ENCODE results near the gene ILDR1. TPM values are rescaled to one million over a fixed set of nuclear protein-coding genes. Genes with fewer than 3 reads are reported as not detected.

Gene ILDR1
- total and polyA plus RNA-seq, 2 of the 4 experiments (the other 2 are of a cell fraction): not detected

DNA sequence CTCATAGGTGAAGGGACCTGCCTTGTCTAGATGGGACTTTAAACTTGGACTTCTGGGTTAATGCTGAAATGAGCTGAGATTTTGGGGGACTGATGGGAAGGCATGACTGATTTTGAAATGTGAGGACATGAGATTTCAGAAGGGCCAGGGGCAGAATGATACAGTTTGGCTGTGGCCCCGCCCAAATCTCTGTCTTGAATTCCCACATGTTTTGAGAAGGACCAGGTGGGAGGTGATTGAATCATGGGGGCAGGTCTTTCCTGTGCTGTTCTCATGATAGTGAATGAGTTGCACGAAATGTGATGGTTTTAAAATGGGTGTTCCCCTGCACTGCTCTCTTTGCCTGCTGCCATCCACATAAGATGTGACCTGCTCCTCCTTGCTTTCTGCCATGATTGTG, 42.8 kb downstream of the ILDR1 start:
- Histone ChIP-seq H3K9ac (ENCODE audit: low read depth, low read length) (no peak overlapping the region), H2BK20ac (ENCODE audit: low read depth, low read length) (no peak overlapping the region), H3K4me2 (ENCODE audit: low read depth, low read length) (no peak overlapping the region), H2AFZ (replicated peaks; ENCODE audit: low read length, poor library complexity) (no peak overlapping the region), H2BK120ac (ENCODE audit: low read depth, low read length) (no peak overlapping the region), H2BK15ac (ENCODE audit: low read depth, low read length) (no peak overlapping the region), H3K4me1 (ENCODE audit: control insufficient read depth, insufficient read depth, low read length) (no peaks in the 10 kb centered on the region), H4K5ac (ENCODE audit: low read depth, low read length) (no peak overlapping the region), H3K79me1 (ENCODE audit: low read depth in 1 of 2, low read length in 2 of 2) (no peaks in the 10 kb centered on the region), H4K8ac (ENCODE audit: low read depth in 2 of 2, low read length in 2 of 2) (no peak overlapping the region), H3K14ac (replicated peaks; ENCODE audit: low read depth, low read length) (no peak overlapping the region), H3K4ac (ENCODE audit: low read depth, low read length) (no peak overlapping the region), H4K91ac (ENCODE audit: insufficient read depth, low read depth, low read length) (no peak overlapping the region), H3K9me3 (ENCODE audit: control insufficient read depth, insufficient read depth, low read length) (no peaks in the 10 kb centered on the region), H2BK5ac (ENCODE audit: low read depth, low read length, poor library complexity, severe bottlenecking) (no peak overlapping the region), H3K27me3 (ENCODE audit: control insufficient read depth, insufficient read depth, low read length) (no peaks in the 10 kb centered on the region), H3K36me3 (ENCODE audit: control insufficient read depth, insufficient read depth, low read length) (no peaks in the 10 kb centered on the region), H3K9me1 (ENCODE audit: insufficient read depth, low read length) (no peaks in the 10 kb centered on the region), H3K4me3 (ENCODE audit: insufficient read depth, low read depth, low read length) (no peak overlapping the region), H2AK9ac (replicated peaks; ENCODE audit: low read depth, low read length, poor library complexity) (no peak overlapping the region), H4K20me1 (ENCODE audit: insufficient read depth, low read length) (no peaks in the 10 kb centered on the region), H2AK5ac (ENCODE audit: low read depth, low read length) (no peak overlapping the region), H3K23ac (ENCODE audit: low read depth, low read length) (no peak overlapping the region), H3K18ac (ENCODE audit: low read depth, low read length) (no peak overlapping the region), H3K56ac (ENCODE audit: extremely low read depth, insufficient read depth, low read length) (no peak overlapping the region), H3K27ac (ENCODE audit: insufficient read depth, low read length) (no peak overlapping the region)
- CTCF ChIA-PET: interaction anchor here (0.6 kb wide), 1 partner anchor 258 kb away, joined by 3 read pairs; no protein-coding TSS in a partner anchor
- DNase-seq (no peak), ATAC-seq (ENCODE audit: low read depth) (no peak)
- in situ Hi-C loops (cut with MboI; ENCODE audit: low sequenced_read_pairs): no loop called here
- TF ChIP-seq, protein P1, sequence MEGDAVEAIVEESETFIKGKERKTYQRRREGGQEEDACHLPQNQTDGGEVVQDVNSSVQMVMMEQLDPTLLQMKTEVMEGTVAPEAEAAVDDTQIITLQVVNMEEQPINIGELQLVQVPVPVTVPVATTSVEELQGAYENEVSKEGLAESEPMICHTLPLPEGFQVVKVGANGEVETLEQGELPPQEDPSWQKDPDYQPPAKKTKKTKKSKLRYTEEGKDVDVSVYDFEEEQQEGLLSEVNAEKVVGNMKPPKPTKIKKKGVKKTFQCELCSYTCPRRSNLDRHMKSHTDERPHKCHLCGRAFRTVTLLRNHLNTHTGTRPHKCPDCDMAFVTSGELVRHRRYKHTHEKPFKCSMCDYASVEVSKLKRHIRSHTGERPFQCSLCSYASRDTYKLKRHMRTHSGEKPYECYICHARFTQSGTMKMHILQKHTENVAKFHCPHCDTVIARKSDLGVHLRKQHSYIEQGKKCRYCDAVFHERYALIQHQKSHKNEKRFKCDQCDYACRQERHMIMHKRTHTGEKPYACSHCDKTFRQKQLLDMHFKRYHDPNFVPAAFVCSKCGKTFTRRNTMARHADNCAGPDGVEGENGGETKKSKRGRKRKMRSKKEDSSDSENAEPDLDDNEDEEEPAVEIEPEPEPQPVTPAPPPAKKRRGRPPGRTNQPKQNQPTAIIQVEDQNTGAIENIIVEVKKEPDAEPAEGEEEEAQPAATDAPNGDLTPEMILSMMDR (conservative IDR thresholded peaks at IDR 0.05; ENCODE audit: low read depth, low read length): no peak
- no peak for TF ChIP-seq SMC3 (IDR thresholded peaks at IDR 0.05; ENCODE audit: low read depth, low read length)
- TF ChIP-seq, protein P2, sequence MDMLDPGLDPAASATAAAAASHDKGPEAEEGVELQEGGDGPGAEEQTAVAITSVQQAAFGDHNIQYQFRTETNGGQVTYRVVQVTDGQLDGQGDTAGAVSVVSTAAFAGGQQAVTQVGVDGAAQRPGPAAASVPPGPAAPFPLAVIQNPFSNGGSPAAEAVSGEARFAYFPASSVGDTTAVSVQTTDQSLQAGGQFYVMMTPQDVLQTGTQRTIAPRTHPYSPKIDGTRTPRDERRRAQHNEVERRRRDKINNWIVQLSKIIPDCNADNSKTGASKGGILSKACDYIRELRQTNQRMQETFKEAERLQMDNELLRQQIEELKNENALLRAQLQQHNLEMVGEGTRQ (IDR thresholded peaks at IDR 0.05; ENCODE audit: low read depth, low read length): no peak
- TF ChIP-seq POLR2A (IDR thresholded peaks at IDR 0.05; ENCODE audit: low read depth, low read length): no peak
- TF ChIP-seq FOS (IDR thresholded peaks at IDR 0.05; ENCODE audit: low read depth, low read length): no peak
- TF ChIP-seq RCOR1 (IDR thresholded peaks at IDR 0.05; ENCODE audit: insufficient replicate concordance, low read length): no peak
- TF ChIP-seq NFE2L2 (IDR thresholded peaks at IDR 0.05; ENCODE audit: low read depth, low read length): no peak
- no peak for TF ChIP-seq MAFK (IDR thresholded peaks at IDR 0.05; ENCODE audit: low read depth, low read length)
- no peak for TF ChIP-seq CHD1 (IDR thresholded peaks at IDR 0.05; ENCODE audit: low read depth, low read length)
- no peak for TF ChIP-seq BHLHE40 (IDR thresholded peaks at IDR 0.05; ENCODE audit: low read depth, low read length)
- TF ChIP-seq, protein P3, sequence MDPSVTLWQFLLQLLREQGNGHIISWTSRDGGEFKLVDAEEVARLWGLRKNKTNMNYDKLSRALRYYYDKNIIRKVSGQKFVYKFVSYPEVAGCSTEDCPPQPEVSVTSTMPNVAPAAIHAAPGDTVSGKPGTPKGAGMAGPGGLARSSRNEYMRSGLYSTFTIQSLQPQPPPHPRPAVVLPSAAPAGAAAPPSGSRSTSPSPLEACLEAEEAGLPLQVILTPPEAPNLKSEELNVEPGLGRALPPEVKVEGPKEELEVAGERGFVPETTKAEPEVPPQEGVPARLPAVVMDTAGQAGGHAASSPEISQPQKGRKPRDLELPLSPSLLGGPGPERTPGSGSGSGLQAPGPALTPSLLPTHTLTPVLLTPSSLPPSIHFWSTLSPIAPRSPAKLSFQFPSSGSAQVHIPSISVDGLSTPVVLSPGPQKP (IDR thresholded peaks at IDR 0.05; ENCODE audit: borderline replicate concordance, low read depth, low read length): no peak
- no peak for TF ChIP-seq CEBPB (IDR thresholded peaks at IDR 0.05; ENCODE audit: low read depth, low read length)
- no peak for TF ChIP-seq RFX5 (IDR thresholded peaks at IDR 0.05; ENCODE audit: low read depth, low read length)
- no peak for TF ChIP-seq MAZ (IDR thresholded peaks at IDR 0.05; ENCODE audit: borderline replicate concordance, low read depth, low read length)
- TF ChIP-seq RAD21 (IDR thresholded peaks at IDR 0.05; ENCODE audit: low read length): no peak
- no peak for TF ChIP-seq MXI1 (IDR thresholded peaks at IDR 0.05; ENCODE audit: borderline replicate concordance, low read depth, low read length)
- POLR2A ChIA-PET (ENCODE audit: unreplicated experiment): no interaction called here
- no CpG with 5 or more reads among the region's 2 CpGs for WGBS, 2 experiments (ENCODE audit: extremely low coverage in 2 of 2, insufficient read length in 1 of 2)
- intact Hi-C loops (cut with micrococcal nuclease): no loop called here
- no TSS peak for BruUV-seq (replicated peaks)
- dilution Hi-C loops (cut with HindIII; ENCODE audit: low sequenced_read_pairs, unreplicated experiment): no loop called here
